ENCODE results near the gene CCR2. TPM values are rescaled to one million over a fixed set of nuclear protein-coding genes. Genes with fewer than 3 reads are reported as not detected.

CCR2 gene
- total RNA-seq, 1 donor from 2014 or later: 15.8 TPM

- Histone ChIP-seq H3K4me3 (peak overlapping the region; percentile 38), H3K4me1 (peaks cover 5% of the 10 kb centered on the region), H3K27me3 (ENCODE audit: low read depth) (no peaks in the 10 kb centered on the region), H3K9me3 (no peaks in the 10 kb centered on the region), H3K27ac (peak overlapping the region; percentile 53), H3K36me3 (no peaks in the 10 kb centered on the region)
- ATAC-seq: no peak
- TF ChIP-seq CTCF (IDR thresholded peaks at IDR 0.05): no peak
- intact Hi-C loops (cut with DNase I): no loop called here
- no peak for DNase-seq
These were observed 567 bp downstream of the CCR2 start for GRCh38 chr3:46354478-46354877.

GRCh38 chr3:46354984-46355383, 1.1 kb downstream of the CCR2 start:
- no peaks in the 10 kb centered on the region for H3K36me3 ChIP-seq
- DNase-seq (no peak), ATAC-seq (no peak)
- no peaks in the 10 kb centered on the region for H3K9me3 ChIP-seq
- no peak for TF ChIP-seq CTCF (IDR thresholded peaks at IDR 0.05)
- peak overlapping the region; percentile 38 for H3K4me3 ChIP-seq
- H3K27ac ChIP-seq: peak overlapping the region; percentile 53
- H3K27me3 ChIP-seq (ENCODE audit: low read depth): no peaks in the 10 kb centered on the region
- intact Hi-C loops (cut with DNase I): no loop called here
- peaks cover 10% of the 10 kb centered on the region for H3K4me1 ChIP-seq

GRCh38 chr3:46356276-46356675, 2.4 kb downstream of the CCR2 start:
- H3K27ac ChIP-seq: no peak overlapping the region
- DNase-seq (no peak), ATAC-seq (no peak)
- intact Hi-C loops (cut with DNase I): no loop called here
- no peaks in the 10 kb centered on the region for H3K36me3 ChIP-seq
- H3K4me3 ChIP-seq: peak overlapping the region; percentile 38
- peaks cover 23% of the 10 kb centered on the region for H3K4me1 ChIP-seq
- H3K9me3 ChIP-seq: no peaks in the 10 kb centered on the region
- H3K27me3 ChIP-seq (ENCODE audit: low read depth): no peaks in the 10 kb centered on the region
- no peak for TF ChIP-seq CTCF (IDR thresholded peaks at IDR 0.05)

- TF ChIP-seq CTCF (IDR thresholded peaks at IDR 0.05): no peak
- Histone ChIP-seq H3K27ac (no peak overlapping the region), H3K27me3 (ENCODE audit: low read depth) (no peaks in the 10 kb centered on the region), H3K4me3 (peak overlapping the region; percentile 38), H3K36me3 (no peaks in the 10 kb centered on the region), H3K4me1 (peaks cover 30% of the 10 kb centered on the region), H3K9me3 (no peaks in the 10 kb centered on the region)
- intact Hi-C loops (cut with DNase I): no loop called here
- ATAC-seq: no peak
- DNase-seq: no peak
These were observed 3.0 kb downstream of the CCR2 start for GRCh38 chr3:46356909-46357308.

GRCh38 chr3:46358466-46358865, 4.6 kb downstream of the CCR2 start:
- TF ChIP-seq CTCF (IDR thresholded peaks at IDR 0.05): no peak
- intact Hi-C loops (cut with DNase I): no loop called here

More at GRCh38 chr3:46358466-46358865, 4.6 kb downstream of the CCR2 start:
- H3K4me1 ChIP-seq: peaks cover 31% of the 10 kb centered on the region
- H3K36me3 ChIP-seq: no peaks in the 10 kb centered on the region
- H3K27me3 ChIP-seq (ENCODE audit: low read depth): no peaks in the 10 kb centered on the region
- H3K4me3 ChIP-seq: no peak overlapping the region
- ATAC-seq (no peak), DNase-seq (no peak)
- no peak overlapping the region for H3K27ac ChIP-seq
- no peaks in the 10 kb centered on the region for H3K9me3 ChIP-seq

Data from lower lobe of right lung (tissue), 2 donors.